ENCODE results near the gene ENPP6. TPM values are rescaled to one million over a fixed set of nuclear protein-coding genes. Genes with fewer than 3 reads are reported as not detected.

ENPP6 gene
- total RNA-seq, 2 experiments from 2014 or later: not detected

DNA sequence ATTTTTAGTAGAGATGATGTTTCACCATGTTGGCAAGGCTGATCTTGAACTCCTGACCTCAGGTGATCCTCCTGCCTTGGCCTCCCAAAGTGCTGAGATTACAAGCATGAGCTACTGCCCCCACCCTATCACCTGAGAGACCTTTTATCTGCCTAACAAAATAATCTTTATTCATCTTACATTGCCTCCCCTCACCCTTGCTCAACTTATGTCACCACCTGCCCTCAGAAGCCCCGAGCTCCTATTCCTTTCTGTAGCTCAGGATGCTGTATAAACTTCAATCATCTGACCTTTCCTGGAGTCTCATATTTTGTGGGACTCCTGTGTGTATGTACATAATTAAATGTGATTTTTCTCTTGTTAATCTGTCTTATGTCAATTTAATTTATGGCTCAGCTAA lies 29.7 kb upstream of the ENPP6 start:
- Histone ChIP-seq H3K4me3 (ENCODE audit: low read depth, low read length, poor library complexity, severe bottlenecking) (no peak overlapping the region), H2AFZ (ENCODE audit: low read length) (no peak overlapping the region), H3K79me2 (ENCODE audit: insufficient read depth, low read depth, low read length) (no peaks in the 10 kb centered on the region), H3K9me3 (ENCODE audit: low read length) (no peaks in the 10 kb centered on the region), H4K20me1 (ENCODE audit: insufficient read depth, low read length) (no peaks in the 10 kb centered on the region), H3K36me3 (ENCODE audit: insufficient read depth, low read length) (no peaks in the 10 kb centered on the region), H3K4me1 (ENCODE audit: insufficient read depth, low read length, poor library complexity, severe bottlenecking) (no peaks in the 10 kb centered on the region), H3K9me2 (ENCODE audit: insufficient read depth, low read length) (no peaks in the 10 kb centered on the region), H3K4me2 (ENCODE audit: low read length) (no peak overlapping the region), H3K27ac (ENCODE audit: low read depth, low read length, poor library complexity, severe bottlenecking) (no peak overlapping the region)
- DNase-seq (ENCODE audit: low spot score): no peak
- no peak for TF ChIP-seq EZH2phosphoT487 (IDR thresholded peaks at IDR 0.05; ENCODE audit: borderline replicate concordance, low read depth, low read length)
- TF ChIP-seq, protein P1, sequence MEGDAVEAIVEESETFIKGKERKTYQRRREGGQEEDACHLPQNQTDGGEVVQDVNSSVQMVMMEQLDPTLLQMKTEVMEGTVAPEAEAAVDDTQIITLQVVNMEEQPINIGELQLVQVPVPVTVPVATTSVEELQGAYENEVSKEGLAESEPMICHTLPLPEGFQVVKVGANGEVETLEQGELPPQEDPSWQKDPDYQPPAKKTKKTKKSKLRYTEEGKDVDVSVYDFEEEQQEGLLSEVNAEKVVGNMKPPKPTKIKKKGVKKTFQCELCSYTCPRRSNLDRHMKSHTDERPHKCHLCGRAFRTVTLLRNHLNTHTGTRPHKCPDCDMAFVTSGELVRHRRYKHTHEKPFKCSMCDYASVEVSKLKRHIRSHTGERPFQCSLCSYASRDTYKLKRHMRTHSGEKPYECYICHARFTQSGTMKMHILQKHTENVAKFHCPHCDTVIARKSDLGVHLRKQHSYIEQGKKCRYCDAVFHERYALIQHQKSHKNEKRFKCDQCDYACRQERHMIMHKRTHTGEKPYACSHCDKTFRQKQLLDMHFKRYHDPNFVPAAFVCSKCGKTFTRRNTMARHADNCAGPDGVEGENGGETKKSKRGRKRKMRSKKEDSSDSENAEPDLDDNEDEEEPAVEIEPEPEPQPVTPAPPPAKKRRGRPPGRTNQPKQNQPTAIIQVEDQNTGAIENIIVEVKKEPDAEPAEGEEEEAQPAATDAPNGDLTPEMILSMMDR (conservative IDR thresholded peaks at IDR 0.05; ENCODE audit: low read length): no peak
- no TSS peak for BruUV-seq (replicated peaks)
- ChIA-PET CTCF (ENCODE audit: unreplicated experiment) (no interaction called here), POLR2A (interaction anchor here (0.6 to 1.0 kb wide), 4 partner anchors 12 to 290 kb away, joined by 3 read pairs; no protein-coding TSS in a partner anchor)
- intact Hi-C loops (cut with micrococcal nuclease; ENCODE audit: unreplicated experiment): no loop called here

GRCh38 chr4:184246426-184246825 lies 28.8 kb upstream of the ENPP6 start:
- Histone ChIP-seq H4K20me1 (ENCODE audit: insufficient read depth, low read length) (no peaks in the 10 kb centered on the region), H3K27ac (ENCODE audit: low read depth, low read length, poor library complexity, severe bottlenecking) (no peak overlapping the region), H3K9me2 (ENCODE audit: insufficient read depth, low read length) (no peaks in the 10 kb centered on the region), H3K4me3 (ENCODE audit: low read depth, low read length, poor library complexity, severe bottlenecking) (no peak overlapping the region), H3K4me1 (ENCODE audit: insufficient read depth, low read length, poor library complexity, severe bottlenecking) (no peaks in the 10 kb centered on the region), H3K4me2 (ENCODE audit: low read length) (no peak overlapping the region), H3K9me3 (ENCODE audit: low read length) (no peaks in the 10 kb centered on the region), H2AFZ (ENCODE audit: low read length) (no peak overlapping the region), H3K79me2 (ENCODE audit: insufficient read depth, low read depth, low read length) (no peaks in the 10 kb centered on the region), H3K36me3 (ENCODE audit: insufficient read depth, low read length) (no peaks in the 10 kb centered on the region)
- ChIA-PET POLR2A (interaction anchor here (0.5 kb wide), 1 partner anchor 339 kb away, joined by 3 read pairs; no protein-coding TSS in a partner anchor), CTCF (ENCODE audit: unreplicated experiment) (no interaction called here)
- intact Hi-C loops (cut with micrococcal nuclease; ENCODE audit: unreplicated experiment): no loop called here
- no peak for TF ChIP-seq EZH2phosphoT487 (IDR thresholded peaks at IDR 0.05; ENCODE audit: borderline replicate concordance, low read depth, low read length)
- TF ChIP-seq, protein P1 (conservative IDR thresholded peaks at IDR 0.05; ENCODE audit: low read length): no peak
- BruUV-seq (replicated peaks): no TSS peak
- DNase-seq (ENCODE audit: low spot score): no peak

- no peak for TF ChIP-seq EZH2phosphoT487 (IDR thresholded peaks at IDR 0.05; ENCODE audit: borderline replicate concordance, low read depth, low read length)
- TF ChIP-seq, protein P1 (conservative IDR thresholded peaks at IDR 0.05; ENCODE audit: low read length): no peak
- POLR2A ChIA-PET: interaction anchor here (0.5 to 1.0 kb wide), 2 partner anchors 10 to 291 kb away, joined by 3 to 4 read pairs; no protein-coding TSS in a partner anchor
- CTCF ChIA-PET (ENCODE audit: unreplicated experiment): no interaction called here
- H3K4me3 ChIP-seq (ENCODE audit: low read depth, low read length, poor library complexity, severe bottlenecking): no peak overlapping the region
- H3K4me1 ChIP-seq (ENCODE audit: insufficient read depth, low read length, poor library complexity, severe bottlenecking): no peaks in the 10 kb centered on the region
- DNase-seq (ENCODE audit: low spot score): no peak
- H4K20me1 ChIP-seq (ENCODE audit: insufficient read depth, low read length): no peaks in the 10 kb centered on the region
- H2AFZ ChIP-seq (ENCODE audit: low read length): no peak overlapping the region
- intact Hi-C loops (cut with micrococcal nuclease; ENCODE audit: unreplicated experiment): no loop called here
- no peak overlapping the region for H3K4me2 ChIP-seq (ENCODE audit: low read length)
- no peaks in the 10 kb centered on the region for H3K36me3 ChIP-seq (ENCODE audit: insufficient read depth, low read length)
- no TSS peak for BruUV-seq (replicated peaks)
- H3K9me3 ChIP-seq (ENCODE audit: low read length): no peaks in the 10 kb centered on the region
- no peaks in the 10 kb centered on the region for H3K9me2 ChIP-seq (ENCODE audit: insufficient read depth, low read length)
- H3K79me2 ChIP-seq (ENCODE audit: insufficient read depth, low read depth, low read length): no peaks in the 10 kb centered on the region
- H3K27ac ChIP-seq (ENCODE audit: low read depth, low read length, poor library complexity, severe bottlenecking): no peak overlapping the region
Observed at GRCh38 chr4:184238072-184238745, 20.5 kb upstream of the ENPP6 start.

Data from OCI-LY7 (cell line).